Measurements from ENCODE around the gene MBD3L3.
"Not testable (repeated sequence)": the region's sequence is repeated elsewhere in the genome, so short reads cannot be mapped to it uniquely, and the experiment has no call there.

MBD3L3 gene

DNA sequence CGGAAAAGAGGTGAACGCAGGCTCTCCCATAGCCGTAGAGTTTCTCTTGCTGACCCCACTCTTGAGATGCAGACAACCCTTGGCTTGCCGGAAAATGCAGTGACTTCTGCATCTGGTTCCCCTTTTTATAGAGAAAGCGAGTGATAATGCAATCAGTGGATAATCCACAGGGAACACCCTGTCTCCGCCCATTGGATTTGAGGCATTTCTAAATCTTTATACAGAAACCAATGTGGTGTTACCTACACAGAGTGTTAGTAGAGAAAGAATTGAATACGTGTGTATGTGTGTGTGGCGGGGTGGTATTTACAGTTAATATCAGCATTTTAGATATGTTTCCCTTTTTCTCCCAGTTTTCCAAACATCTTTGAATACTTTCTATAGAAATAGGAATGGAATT lies at the start of gene MBD3L3:
Gene MBD3L3 (minus strand): TSS at position 101 of the 400 bp plus-strand sequence. CDS start 71 bp downstream, at position 30.
- DNase-seq: not testable (repeated sequence)

DNA sequence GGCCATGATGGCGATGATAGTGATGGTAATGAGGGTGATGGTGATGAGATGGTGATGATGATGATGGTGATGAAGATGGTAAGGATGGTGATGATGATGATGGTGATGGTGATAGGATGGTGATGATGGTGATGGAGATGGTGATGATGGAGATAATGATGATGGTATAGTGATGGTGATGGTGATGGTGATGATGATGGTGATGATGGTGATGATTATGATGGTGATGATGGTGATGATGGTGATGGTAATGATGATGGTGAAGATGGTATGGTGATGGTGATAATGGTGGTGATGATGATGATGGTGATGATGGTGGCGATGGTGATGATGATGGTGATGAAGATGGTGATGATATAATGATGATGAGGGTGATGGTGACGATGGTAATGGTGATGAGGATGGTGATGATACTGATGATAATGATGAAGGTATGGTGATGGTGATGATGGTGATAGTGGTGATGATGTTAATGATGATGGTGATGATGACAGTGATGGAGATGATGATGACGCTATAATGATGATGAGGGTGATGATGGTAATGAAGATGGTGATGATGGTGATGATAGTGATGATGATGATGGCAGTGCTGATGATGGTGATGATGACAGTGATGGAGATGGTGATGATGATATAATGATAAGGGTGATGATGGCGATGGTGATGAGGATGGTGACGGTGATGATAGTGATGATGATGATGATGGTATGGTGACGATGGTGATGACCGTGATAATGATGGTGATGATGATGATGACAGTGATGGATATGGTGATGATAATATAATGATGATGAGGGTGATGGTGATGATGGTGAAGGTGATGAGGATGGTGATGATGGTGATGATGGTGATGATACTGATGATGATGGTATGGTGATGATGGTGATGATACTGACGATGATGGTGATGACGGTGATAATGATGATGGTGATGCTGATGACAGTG lies 48.5 kb upstream of the MBD3L3 start:
- no peak for DNase-seq

DNA sequence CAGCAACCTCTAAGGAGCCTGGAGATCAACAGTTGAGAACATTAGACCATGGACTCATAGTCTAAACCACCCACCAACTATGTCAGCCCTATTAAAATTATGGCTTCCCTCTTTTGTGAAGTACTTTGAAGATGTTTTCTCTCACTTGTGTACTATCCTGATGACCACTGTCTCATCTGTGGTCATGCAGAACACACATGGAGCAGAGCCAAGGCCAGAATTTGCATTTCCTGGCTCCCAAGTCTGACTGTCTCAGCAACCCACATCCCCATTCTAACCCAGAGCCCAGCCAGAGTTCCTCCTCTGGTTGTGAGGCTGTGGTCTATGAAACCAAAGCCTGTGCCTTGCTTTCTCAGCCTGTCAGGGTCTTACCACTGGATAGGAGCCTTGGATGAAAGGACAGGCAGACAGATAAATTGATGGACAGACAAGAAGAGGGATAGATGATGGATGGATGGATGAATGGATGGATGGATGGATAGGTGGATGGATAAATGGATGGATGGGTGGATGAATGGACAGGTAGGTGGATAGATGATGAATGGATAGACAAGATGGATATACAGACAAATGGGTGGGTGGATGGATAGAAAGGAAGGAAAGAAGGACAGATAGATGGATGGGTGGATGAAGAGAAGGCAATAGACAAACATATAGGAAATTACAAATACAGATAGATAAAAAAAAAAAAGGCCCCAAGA lies 46.4 kb upstream of the MBD3L3 start:
- DNase-seq: no peak

DNA sequence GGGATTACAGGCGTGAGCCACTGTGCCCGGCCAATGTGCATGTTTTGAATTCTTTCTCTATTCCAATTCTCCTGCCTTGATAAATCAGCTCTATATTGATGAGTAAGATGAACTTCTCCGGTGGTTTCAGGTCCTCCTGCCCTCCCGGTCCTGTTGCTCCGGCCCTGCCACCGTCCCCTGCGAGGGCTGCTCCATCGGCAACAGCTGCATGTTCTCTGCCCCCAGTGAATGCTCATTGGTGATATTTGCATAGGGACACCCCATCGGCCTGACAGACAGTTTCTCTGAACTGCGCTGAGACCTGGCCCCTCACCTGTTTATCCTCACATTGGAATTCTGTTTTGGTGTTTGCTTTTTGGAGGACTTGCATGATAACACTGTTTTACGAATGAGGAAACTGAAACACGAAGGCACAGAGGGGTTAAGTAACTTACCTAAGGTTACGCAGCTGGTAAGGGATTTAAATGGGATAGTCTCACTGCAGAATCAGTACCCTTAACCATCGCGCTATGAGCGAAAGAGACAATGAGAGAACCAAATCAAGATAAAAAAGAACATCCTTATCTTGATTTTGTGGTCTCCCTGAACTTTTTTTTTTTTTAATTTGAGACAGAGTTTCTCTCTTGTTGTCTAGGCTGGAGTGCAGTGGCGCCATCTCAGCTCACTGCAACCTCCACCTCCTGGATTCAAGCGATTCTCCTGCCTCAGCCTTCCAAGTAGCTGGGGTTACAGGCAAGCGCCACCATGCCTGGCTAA lies 43.2 kb upstream of the MBD3L3 start:
- DNase-seq: no peak

DNA sequence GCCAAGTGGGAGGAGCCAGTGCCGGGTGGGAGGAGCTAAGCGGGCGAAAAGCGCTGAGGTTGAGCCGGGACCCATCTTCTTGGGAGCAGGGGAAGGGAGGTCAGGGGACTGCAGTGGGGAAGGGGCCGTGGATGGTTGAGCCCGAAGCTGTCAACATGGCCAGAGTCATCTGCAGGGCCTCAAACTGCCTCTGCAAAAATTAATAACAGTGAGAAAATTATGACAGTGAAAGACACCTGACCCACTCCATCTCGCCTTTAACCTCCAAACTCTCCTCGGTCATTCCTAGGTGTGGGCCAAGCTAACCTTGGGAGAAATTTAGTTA lies 41.1 kb upstream of the MBD3L3 start:
- DNase-seq: no peak

DNA sequence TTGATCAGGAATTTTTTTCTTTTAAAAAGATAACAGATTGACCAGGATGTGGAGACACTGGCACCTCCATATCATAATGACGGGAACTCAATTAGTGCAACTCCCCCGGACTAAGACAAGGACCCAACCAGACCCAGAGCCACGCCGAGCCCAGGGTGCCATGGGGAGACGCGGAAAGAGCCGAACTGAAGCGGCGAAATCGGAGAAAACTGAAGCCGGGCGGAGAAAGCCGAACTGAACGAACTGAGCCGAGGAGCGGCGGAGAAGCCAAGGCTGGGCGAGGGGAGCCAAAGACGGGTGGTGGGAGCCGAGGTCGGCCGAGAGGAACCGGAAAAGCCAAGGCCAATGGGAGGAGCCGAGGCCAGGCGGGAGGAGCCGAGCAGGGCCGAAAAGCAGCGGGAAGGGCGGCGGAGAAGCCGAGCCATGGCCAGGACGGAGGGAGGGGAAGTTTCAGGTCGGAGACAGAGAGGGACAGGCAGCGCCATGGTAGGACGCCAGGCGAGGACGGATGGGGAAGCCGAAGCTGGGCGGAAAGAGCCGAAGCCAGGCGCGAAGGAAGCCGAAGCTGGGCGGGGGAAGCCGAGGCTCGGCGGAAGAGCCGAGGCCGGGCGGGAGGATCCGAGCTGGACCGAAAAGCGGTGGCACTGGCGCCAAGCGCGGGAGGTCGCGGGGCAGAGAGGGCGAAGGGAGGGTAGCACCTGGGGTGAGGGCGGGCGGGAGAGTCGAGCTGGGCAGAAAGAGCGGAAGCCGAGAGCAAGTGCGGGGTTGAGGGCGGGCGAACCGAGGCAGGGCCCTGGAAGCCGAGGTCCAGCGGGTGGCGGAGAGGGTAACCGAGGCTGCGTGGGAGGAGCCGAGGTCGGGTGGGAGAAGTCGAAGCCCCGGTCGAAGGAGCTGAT lies 40.5 kb upstream of the MBD3L3 start:
- DNase-seq: peak; percentile 87

DNA sequence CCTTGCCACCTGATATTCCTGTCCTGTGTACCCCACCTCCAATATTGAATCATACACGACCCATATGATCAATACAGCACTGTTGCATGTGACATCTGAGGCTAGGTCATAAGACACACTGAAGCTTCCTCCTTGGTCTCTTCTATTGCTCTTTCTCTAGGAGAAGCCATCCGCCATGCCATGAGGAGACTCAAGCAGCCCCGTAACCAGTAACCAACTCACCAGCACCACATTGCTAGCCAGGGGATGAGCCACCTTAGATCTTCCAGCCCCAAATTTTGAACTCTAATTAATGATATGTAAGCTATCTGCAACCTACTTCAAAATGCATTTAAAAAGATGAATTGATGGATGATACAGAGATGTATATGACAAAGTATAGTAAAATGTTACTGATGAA lies 39.6 kb upstream of the MBD3L3 start:
- no peak for DNase-seq

DNA sequence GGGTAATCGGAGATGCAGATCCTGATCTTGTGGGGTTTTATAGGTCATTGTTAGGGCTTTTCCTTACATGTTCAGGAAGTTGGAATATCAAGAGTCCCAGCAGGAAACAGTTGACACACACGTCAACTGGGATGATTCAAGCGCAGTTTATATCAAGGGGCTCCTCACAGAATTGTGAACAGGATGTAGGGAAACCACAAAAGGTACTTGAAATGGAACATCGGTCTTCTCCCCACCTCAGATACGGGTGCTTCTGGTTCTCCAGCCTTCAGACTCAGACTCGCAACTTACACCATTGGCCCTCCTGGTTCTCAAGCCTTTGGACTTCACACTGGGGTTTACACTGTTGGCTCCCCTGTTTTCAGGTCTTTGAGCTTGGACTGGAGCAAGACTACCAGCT lies 30.5 kb upstream of the MBD3L3 start:
- no peak for DNase-seq

DNA sequence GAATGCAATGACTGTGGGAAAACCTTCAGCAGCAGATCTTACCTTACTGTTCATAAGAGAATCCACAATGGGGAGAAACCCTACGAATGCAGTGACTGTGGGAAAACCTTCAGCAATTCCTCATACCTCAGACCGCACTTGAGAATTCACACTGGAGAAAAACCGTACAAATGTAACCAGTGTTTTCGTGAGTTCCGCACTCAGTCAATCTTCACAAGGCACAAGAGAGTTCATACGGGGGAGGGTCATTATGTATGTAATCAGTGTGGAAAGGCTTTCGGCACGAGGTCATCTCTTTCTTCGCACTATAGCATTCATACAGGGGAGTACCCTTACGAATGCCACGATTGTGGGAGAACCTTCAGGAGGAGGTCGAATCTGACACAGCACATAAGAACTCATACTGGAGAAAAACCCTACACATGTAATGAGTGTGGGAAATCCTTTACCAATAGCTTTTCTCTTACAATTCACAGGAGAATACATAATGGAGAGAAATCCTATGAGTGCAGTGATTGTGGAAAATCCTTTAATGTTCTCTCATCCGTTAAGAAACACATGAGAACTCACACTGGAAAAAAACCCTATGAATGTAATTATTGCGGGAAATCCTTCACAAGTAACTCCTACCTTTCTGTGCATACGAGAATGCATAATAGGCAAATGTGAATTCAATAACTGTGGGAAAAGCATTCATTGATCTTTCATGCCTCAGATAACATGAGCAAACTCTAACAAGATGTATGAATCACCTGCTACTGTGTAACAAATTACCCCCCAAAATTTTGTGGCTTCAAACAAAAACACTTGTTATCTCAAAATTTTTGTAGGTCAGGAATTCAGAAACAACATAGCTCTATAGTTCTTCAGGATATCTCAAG lies 24.8 kb upstream of the MBD3L3 start:
- DNase-seq: no peak

DNA sequence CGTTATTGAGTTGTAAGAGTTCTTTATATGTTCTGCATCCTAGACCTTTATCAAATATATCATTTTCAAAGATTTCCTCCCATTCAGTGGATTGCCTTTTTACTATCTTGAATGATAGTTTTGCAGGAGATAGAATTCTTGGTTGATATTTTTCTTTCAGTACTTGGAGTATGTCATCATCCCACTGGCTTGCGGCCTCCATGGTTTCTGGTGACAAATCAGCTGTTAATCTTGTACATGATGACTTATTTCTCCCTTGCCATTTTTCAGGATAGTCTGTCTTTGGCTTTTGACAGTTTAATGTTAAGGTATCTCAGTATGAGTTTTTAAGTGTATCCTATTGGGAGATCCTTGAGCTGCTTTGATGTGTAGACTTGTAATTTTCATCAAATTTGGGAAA lies 19.5 kb upstream of the MBD3L3 start:
- DNase-seq: no peak

DNA sequence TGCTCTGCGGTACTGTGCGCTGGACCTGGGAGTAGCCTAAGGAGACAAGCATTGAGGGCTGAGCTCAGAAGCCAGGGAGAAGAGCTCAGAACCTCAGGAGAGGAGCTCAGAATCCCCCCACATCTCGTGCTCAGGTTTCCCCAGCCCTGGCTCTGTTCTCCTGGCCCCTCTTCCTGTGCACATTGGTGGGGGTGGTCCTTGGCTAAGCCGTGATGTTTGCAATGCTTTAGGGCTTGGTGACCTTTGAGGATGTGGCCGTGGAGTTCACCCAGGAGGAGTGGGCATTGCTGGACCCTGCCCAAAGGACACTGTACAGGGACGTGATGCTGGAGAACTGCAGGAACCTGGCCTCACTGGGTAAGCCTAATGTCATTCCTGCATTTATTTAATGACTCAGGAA lies 17.7 kb upstream of the MBD3L3 start:
- DNase-seq: no peak

DNA sequence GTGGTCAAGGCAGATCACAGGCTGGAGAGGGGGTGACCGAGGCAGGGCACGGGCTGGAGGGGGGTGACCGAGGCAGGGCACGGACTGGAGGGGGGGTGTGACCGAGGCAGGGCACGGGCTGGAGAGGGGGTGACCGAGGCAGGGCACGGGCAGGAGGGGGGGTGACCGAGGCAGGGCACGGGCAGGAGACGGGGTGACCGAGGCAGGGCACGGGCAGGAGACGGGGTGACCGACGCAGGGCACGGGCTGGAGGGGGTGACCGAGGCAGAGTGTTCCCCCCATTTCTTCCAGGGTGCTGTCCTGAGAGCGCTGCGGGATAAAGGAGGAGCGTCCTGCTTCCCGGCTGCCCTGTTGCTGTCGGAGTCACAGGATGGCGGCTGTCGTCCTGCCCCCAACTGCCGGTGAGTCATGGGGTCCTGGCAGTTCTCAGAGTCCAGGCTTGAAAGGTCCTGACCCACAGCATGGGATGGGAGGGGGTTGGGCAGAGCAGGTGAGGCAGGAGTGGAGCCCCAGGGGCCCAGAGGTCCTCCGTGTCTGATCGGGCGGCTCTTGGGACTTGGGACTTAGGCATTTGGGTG lies 16.3 kb upstream of the MBD3L3 start:
- DNase-seq: no peak

DNA sequence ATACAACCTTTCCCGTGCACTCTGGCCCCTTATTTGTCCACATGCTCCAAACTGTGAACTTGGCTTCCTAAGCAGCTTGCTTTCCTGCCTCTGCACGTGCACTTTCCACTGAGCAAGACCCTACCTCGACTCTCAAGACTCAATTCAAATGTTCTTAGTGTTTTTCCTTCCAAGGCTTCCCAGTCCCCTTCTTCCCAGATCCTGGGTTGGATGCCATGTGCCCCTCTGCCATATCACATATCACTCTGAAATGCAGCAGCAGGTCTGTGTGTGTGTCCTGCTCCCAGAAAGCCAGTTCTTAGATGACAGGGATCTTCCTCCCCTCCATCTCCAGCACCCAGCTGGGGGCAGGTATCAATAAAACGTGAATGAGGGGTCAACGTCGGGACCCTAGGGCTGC lies 14.1 kb upstream of the MBD3L3 start:
- DNase-seq: no peak

DNA sequence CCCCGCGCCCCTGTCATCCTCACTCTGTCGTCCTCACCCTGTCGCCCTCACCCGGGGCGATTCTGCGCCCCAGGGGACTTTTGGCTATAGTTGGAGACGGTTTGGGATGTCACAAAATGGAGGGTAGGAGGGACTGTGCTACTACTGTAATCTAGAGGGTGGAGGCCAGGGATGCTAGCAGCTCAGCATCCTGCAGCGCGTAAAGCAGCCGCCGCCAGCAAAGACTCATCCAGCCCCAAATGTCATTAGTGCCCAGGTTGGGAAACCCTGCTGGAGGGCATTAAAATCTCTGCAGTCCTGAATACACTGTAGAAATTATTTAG lies 11.4 kb upstream of the MBD3L3 start:
- no peak for DNase-seq

DNA sequence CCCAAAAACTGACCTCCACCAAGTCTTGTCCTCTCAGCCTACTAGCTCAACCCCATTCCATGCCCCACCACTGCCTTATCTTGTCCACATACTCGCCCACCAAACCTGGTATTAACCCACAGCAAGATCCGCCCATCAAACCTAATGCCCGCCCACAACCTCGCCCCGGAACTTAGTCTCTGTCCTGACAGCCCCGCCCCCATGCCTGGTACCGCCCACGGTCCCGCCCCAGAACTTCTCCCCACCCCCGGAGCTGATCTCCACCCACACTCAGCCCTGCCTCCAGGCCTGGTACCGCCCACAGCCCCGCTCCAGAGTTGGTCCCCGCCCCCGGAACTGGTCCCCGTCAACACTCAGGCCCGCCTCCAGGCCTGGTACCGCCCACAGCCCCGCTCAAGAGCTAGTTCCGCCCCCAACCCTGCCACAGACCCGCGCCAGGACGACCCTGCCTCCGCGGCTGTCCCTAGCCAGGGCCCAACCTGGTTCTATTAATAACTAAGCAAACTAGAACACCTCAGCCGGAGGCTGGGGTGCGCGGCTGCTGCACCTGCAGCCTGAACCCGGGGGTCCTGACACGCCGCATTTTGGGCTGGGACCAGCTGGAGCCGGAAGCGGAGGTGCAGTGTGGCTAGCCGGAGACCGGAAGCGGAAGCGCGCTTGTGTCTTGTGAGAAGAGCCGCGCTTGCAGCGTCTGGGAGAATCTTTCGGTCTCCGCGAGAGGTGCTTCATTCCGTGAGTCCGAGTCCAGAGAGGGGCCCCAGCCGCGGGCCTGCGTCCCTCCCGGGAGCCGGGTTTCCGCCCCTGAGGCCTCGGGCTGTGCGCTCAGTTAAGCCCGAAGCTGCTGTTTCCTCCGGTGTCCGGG lies 10.8 kb upstream of the MBD3L3 start, which contains the start of gene ZNF557:
Gene ZNF557 (plus strand): TSS at position 662 of the 862 bp plus-strand sequence. CDS start 5,372 bp downstream, outside the sequence.
- DNase-seq: peak; percentile 88

DNA sequence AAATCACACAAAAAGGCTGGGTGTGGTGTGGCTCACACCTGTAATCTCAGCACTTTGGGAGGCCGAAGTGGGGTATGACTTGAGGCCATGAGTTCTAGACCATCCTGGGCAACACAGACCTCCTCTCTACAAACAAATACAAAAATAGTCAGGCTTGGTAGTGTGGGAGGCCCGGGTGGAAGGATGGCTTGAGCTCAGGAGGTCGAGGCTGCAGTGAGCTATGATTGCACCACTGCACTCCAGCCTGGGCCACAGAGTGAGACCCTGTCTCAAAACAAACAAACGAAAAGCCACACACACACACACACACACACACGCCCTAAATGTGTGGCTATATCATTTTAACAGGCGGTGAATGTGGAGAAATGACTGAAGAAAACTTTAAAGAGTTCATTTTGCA lies 10.1 kb upstream of the MBD3L3 start:
- no peak for DNase-seq

DNA sequence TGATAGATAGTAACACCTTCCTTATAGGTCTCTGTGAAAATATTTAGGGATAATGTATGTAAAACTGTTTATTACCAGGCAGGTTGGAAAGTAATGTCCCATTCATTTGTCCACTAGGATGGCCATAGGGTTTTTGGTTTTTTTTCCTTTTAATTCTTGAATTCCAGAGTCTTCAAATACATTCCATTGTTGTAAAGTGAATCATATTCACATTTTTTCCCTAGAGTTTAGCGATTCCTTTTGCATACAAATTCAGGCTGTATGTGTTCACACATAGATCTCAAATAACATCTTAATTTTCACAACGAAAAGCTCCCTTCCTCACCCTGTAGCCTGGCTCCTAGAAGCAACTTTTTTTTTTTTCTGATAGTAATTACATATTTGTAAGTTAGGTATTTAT lies 9.2 kb upstream of the MBD3L3 start:
- DNase-seq: no peak

DNA sequence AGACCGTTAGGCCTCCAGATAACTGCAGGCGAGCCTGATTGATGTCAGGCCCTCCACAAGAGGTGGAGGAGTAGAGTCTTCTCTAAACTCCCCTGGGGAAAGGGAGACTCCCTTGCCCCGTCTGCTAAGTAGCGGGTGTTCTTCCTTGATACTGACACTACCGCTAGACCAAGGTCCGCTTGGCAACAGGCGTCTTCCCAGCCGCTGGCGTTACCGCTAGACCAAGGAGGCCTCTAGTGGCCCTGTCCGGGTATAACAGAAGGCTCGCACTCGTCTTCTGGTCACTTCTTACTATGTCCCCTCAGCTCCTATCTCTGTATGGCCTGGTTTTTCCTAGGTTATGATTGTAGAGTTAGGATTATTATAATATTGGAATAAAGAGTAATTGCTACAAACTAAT lies 8.6 kb upstream of the MBD3L3 start:
- peak; percentile 33 for DNase-seq

DNA sequence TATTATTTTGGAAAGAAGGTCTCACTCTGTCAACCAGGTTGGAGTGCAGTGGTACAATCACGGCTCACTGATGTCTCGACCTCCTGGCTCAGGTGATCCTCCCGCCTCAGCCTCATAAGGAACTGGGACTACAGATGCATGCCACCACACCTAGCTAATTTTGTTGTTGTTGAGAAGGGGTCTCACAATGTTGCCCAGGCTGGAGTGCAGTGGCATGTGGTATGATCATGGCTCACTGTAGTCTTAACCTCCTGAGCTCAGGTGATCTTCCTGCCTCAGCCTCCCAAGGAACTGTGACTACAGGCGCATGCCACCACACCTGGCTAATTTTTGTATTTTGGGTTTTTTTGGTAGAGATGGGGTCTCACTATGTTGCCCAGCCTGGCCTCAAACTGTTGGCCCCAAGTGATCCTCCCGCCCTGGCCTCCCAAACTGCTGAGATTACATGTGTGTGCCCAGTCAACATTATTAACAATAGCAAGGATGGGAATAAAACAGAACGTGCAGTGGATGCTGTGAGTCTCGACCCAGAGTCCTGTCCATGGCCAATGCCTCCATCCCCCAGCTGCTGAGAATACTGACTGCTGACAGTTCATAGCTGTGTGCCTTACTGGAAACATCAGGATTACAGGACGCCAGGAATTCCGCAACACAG lies 5.4 kb upstream of the MBD3L3 start:
- DNase-seq: no peak

DNA sequence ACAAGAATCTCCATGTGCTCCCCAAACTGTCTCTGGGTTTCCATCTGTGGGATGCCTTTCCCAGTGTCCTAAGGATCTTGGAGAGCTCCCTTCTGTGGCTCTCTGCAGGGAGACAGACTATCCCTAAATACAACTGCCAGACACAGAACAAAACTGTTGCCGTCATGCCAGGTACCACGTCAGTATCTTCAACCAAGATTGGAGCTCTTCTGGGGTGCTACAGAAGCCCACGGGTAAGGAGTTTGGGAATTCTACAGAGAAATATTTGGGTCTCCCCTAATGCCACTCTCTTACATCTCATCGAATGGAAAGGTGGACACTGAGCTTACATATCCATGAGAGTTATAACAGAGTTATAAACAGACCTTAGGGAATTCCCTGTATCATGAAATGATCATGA lies 4.9 kb upstream of the MBD3L3 start:
- no peak for DNase-seq

All from DMS 273 treated with DMSO at 0.1 percent for 48 hours (cell line).